Muscle of arm (tissue), 12 donors: ENCODE measurements around the gene ANK3. TPM values are rescaled to one million over a fixed set of nuclear protein-coding genes. Genes with fewer than 3 reads are reported as not detected.

Source experiments
- DNase-seq: peaks from one replicate; pipeline ENCODE4 v3.0.0-alpha.2; 2013
- polyA plus RNA-seq, 12 donors: library from polyadenylated mRNA; unstranded; fragments of 120-200 nt; gene quantifications; one replicate each; pipeline ENCODE4 v1.2.1, GENCODE V29; 2013; ENCODE audit not compliant: insufficient read length in 12 of 12

The ANK3 gene
- polyA plus RNA-seq, 12 donors, result 84.5 to 171 (median 147) TPM; not detected in 1

DNA sequence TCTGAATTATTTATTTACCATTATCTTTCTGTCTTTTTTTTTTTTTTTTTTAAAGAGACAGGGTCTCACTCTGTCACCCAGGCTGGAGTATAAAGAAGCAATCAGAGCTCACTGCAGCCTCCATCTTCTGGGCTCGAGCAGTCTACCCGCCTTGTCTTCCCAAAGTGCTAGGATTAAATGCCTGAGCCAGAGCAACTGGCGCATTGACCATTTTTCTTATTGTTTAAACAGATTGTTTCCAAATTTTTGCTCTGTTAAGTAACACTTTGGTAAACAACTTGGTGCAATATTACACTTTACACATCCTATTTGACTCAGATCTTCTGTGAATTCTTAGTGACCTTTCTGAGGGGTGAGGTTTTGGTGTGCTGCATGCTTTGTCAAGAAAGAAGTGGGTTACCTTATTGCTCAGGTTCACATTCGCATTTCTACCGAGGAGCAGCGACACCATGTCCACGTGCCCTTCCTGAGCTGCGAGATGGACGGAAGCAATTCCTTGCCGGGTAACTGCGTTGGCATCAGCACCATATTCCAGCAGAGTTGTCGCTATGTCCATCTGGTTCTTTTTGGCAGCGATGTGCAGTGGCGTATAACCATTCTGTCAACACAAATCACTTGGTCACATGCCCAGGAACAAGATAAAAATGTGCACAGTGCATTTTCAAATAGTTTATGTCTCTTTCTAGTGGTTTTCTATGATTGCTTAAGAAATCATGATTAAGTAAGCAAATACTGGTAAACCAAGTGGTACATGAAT, 203.2 kb downstream of the ANK3 start:
- no peak for DNase-seq

DNA sequence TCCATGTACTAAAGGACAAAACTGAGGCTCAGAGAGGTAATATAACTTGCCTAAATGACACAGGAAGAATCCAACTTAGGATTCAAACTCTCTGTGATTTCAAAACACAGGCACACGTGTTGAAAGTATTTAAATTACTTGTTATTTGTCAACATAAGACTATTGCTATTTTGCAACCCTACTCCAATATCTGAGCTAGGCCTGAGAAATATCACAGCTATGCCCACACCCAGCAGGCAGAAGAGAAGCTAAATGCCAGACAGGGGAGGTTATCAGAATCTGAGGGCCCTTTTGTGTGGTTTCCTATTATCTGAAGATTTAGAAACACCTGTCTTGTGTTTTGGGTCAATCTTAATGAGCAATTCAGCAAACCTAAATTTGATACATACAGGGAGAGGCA, 204.3 kb downstream of the ANK3 start:
- DNase-seq, result no peak

DNA sequence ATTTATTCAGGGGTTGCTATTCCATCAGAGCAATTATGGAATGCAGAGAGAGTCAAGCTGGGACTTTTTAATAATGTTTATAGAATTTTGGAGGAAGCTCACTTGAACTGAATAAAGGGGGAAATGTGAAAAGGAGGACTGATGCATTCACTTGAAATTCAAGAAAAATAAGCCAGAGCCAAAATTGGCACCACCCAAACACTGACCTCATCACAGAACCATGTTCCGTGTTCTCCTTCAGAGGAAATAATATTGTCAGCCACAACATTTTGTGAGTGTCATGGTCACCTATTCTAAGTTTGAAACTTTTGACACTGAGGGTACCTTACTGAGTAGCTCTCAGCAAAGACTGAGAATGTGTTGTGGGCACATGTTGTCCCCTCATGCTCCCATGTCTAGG, 207.0 kb downstream of the ANK3 start:
- DNase-seq, result no peak

DNA sequence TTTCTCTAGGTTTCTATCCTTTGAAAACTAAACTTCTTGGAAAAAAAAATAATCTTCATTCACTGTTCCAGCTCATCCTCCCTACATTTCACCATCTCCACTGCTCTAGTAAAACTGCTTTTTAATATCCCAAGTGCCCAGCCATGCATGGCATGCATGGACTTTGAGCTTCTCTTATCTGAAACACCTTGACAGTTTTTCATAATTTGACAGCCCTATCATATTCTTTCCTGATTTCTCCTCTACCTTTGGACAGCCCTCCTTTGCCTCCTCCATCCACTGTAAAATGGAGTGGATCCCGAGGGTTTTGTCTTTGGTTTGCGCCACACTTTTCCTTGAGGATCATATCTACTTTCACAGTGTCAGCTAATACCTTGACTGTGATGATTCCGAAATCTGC, 212.8 kb downstream of the ANK3 start:
- DNase-seq, result no peak

DNA sequence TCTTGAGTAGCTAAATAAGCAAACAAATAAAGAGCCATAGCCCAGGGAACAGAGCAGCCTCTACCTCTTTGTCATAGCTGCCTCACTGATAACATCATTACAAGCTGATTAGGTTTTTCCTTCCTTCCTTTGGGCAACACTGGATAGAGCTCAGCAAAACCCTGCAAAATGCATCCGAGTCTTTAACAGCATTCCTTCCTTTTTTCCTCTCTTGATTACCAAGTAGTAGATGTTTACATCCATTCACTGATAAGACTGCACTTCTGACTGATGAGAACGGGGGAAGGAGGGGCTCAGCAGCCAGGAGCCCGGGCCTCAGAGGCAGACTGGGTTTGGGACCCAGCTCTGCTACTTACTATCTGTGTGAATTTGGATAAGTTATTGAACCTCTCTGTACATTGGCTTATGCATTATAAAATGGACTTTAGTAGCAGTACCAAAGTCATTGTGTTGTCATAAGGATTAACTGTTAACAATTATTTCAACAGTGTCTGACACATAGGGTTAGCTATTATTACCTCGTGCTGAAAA, 214.2 kb downstream of the ANK3 start:
- DNase-seq, result no peak

DNA sequence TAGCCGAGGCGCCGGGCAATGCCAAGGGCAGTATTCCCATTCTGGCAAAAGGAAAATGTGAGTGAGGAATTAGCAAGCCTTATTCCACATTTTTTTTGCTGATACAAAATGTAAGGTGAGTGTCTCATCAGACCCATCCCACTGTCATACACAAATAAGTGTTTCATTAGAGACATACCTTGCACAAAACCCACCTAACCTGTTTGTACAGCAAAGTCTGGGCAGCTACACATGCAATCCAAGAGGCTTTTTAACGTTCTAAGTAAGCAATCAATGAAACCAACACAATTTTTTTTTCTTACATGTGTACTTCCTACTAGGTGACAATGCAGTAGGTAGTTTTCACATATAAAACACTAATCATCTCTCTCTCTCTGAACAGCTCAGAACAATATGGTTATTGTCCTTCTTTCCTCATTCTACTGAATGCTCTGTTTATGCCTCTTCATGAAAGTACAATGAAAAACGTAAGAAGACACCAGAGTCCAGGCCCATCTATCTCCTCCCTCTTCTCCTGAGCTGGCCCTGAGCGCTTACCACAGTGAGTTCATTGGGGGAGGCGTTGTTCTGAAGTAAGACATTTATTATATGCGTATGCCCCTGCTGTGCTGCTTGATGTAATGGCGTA, 217.2 kb downstream of the ANK3 start:
- DNase-seq, result no peak

DNA sequence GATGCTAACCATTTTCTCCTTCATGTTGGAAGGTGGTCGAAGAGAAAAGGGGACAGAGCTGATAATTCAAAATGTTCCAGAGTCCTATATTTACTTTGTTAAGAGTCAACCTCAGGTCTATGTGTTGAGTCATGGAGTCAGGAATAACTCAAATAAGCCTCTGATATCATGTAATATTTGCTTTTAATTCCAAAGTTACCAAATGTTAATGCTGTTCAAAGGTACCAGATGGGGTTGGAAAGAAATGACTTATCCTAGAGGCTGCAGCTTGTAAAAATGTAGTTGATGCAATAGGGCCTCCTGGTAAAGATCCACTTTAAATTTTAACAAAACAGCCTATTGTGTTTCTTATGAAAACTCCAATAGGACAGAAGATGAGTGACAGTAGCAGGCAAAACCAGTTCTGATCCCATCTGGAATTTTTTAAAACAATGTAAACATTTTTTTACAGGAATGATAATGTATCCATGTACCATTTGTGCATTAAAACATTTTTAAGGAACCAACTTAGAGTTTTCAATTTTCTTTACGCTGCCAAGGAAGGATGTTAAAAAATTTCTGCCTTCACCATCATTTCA, 218.2 kb downstream of the ANK3 start:
- no peak for DNase-seq

DNA sequence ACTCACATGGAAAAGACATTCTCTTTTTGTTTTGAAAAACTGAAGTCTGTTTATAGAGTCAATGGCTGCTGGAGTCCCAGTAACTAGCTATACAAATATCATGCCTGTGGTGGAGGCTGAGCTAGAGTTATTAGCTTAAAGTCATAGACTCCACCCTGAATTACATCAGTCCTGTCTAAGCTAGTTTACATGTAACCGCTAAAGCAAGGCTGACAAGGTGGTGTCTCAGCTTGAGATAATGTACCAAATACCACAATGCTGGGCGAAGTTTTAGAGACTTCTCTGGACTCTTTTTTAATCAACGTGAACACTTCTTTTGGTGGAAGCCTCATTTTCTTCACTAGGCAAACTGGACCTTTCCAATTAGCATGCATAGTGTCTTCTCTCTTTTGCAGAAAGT, 219.4 kb downstream of the ANK3 start:
- DNase-seq, result no peak

DNA sequence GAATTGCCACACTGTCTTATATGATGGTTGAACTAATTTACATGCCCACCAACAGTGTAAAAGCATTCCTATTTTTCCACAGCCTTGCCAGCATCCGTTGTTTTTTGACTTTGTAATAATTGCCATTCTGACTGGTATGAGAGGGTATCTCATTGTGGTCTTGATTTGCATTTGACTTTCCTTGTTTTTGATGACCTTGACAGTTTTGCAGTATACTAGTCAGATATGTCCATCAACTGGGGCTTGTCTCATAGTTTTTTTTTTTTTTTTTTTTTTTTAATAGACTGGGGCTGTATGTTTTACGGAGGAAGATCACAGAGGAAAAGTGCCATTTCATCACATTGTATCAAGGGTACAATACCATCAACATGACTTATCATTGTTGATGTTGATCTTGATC, 220.6 kb downstream of the ANK3 start:
- DNase-seq, result no peak

DNA sequence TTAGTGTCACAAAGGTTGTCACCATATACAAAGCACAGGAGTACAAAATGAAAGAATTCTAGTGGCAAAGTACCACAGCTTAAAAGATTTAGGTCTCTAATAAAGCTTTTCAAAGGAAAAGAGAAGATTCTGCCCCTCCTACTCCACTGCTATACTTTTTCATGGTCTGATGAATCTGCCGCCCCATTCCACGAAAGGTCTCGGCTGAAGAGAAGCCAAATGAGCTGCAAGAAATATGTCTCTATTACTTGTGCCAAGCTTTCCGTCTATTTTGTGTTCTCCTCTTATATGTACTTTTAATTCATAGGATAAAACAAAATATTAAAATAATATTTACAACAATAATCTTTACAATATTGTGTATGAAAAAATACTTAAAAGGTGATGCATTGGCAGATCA, 222.6 kb downstream of the ANK3 start:
- DNase-seq, result no peak

DNA sequence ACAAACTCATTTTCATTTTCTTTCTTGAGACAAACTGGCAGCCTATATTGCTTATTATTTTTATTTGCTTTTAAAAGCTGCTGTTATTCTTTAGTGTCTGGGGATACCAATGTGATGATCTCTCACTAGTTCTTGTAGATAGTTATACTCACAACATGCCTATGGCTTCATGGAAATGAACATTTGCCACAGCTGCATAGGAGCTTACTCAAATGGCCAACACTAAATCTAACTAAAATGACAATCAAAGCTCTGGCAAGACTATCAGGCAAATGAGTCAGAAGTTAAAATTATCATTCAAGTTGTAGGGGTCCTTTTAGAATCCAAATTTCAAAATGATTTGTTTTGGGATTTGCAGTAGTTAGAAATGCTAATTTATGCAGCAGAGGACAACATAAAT, 225.9 kb downstream of the ANK3 start:
- DNase-seq, result no peak

DNA sequence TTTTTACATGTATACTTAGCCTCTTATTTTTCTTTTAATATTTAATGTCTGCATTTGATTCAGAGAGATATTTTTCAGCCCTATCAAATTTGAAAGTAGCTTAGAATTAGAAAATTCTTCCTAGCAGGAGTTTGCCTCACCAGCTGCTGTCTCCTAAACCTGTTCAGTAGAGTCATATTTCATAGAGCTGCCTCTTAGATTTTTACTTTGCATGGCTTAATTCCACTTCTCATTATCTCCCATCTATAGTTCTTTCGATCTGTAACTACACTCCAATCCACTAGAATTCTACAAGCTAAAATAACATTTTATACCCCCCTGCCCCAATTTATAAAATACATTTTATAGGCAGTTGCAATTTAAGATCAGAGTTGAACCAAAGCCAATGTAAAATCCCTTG, 227.0 kb downstream of the ANK3 start:
- DNase-seq, result no peak

DNA sequence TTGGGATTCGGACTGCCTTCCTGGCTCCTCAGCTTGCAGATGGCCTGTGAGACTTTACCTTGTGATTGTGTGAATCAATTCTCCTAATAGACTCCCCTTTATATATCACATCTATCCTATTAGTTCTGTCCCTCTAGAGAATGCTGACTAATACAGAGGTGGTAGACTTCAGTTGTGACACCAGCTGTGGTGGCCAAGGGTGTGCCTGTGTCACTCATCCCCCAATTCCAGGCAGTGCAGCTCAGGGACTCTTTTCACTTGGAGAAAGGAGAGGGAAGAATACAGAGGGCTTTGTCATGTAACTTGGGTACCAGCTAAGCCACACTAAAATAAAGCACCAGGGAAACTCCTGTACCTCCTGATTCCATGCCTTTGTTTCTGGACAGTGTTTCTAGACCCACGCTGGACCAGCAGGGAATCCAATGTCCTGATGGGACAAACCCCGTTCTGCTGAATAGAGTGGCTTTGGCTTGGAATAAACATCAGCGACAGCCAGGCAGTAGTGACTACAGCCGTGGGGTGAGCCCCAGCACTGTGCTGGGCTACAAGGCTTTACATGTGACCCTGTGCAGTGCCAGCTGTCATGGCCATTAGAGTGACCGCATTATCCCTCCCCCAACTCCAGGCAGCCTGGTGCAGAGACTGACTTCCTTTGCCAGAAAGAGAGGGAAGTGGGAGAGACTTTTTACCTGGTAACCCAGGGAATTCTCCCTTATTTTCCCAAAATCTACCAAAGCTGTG, 233.6 kb downstream of the ANK3 start:
- no peak for DNase-seq

DNA sequence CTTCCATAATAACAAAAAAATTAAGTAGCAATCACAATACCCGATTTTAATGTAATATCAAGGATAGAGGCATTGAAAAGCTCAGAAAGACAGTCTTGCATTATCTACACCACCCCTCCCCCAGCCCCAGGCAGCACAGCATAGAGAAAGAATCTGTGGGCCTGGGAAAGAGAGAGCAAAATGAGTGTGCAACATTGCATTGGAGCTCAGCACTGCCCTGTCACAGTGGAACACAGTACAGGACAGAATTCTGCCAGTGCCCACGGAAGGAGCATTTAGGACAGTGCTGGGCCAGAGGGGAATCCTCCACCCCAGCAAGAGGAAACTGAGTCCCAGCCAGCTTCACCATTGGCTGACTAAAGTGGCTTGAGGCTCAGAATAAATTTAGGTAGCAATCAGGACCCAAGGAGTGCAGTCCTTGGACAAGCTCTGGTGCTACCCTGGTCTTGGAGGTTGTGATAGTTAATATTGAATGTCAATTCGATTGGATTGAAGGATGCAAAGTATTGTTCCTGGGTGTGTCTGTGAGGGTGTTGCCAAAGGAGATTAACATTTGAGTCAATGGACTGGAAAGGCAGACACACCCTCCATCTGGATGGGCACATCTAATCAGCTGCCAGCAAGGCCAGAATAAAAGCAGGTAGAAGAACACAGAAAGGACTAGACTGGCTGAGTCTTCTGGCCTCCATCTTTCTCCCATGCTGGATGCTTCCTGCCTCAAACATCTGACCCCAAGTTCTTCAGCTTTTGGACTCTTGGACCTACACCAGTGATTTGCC, 234.4 kb downstream of the ANK3 start:
- DNase-seq, result no peak

DNA sequence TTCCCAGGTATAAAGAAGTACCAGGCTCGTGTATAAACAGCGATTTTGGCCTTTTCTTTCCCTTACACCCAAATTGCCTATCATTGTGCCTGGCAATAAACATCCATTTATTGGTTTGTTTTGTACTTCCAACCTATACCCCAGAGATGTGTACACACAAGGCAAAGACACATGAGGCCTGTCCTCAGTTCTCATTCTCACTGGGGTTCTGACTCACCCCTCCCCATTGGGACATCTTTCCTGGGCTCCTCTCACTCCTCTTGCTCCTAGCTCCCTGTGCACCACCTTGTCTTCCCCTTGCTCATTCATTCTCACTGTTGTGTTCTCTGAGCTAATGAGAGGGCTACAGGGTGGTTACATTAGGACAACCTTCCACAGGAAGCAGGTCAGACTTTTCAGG, 240.7 kb downstream of the ANK3 start:
- no peak for DNase-seq

DNA sequence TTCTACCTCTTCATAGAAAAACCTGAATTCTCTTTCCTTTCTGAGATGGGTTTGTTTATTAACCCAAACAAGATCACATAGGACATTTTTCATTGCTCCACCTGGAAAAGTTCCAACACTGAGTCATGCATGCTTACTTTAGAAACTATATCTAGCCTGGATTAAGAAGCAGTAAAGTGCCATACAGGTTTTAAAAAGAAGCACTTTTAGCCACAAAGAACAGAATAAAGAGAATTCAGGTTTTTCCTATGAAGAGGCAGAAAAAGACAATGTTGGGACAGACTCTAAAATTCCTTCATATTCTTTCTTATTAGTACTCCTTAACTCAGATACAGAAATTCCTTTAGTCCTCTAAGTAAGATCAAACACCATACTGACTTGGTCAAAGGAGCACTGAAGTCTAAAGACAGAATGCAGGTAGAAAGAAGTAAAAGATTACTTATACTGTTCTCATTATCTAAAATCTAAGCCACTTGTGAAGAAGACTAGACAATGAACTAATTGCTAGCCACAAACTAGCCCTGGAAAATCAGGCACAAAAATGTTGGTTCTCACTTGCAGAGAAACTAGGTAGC, 241.3 kb downstream of the ANK3 start:
- DNase-seq, result peak; percentile 21

DNA sequence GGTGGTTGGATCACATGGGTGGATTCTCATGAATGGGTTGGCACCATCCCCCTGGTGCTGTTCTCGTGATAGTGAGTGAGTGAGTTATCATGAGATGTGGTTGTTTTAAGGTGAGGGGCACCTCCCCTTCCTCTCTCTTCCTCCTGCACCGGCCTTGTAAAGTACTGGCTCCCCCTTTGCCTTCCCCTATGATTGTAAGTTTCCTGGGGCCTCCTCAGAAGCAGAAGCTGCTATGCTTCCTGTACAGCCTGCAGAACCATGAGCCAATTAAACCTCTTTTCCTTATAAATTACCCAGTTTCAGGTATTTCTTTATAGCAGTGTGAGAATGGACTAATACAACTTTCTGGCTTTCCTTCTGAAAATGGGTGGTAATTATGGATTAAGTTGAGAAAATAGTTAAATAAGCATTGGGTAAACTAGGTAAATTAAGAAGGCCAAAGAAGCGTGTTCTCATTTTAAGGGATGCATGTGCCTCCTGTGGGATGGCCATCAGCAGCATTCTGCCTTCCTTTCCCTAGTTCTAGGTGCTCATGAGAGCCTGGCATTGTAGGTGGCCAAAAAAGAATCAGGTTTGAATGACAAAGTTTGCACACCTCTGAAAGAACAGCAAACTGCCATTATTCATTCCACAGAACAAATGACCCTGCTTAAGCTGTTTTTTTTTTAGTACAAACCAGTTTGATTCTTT, 242.0 kb downstream of the ANK3 start:
- no peak for DNase-seq

DNA sequence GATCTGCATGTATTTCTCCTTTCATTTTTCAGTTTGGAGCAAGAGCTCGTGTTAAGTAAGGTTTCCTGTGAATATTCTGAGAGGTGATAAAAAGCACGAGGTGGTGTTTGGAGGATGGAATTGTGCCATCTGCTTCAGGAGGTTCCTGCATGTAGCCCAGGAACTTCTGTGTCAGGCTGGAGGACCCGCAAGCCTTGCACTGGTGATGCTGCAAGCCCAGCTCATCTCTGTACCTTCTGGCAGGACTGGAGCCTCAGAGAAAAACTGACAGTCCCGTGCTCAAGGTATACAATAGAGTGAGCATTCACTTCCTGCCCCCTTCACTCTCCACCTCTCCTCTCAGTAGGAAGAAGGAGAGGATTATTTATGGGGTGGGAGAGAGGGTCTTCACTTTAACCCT, 242.7 kb downstream of the ANK3 start:
- DNase-seq, result no peak

DNA sequence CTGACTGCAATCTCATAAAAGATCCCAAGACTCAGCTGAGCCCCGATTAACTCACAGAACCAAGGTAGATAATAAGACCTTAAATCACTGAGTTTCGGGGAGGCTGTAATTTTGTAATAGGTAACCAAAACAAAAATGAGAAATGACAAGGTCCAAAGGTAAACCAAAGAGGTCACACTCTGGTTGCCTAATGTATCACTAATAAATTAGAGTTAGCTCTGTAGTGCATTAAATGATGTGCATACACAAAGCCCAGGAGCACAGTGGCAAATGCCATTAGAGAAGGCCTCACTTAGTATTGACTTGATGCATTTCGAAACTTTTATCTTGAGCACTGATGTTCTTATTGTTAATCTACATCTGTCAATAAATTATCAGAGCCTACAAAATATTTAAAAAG, 245.6 kb downstream of the ANK3 start:
- no peak for DNase-seq

DNA sequence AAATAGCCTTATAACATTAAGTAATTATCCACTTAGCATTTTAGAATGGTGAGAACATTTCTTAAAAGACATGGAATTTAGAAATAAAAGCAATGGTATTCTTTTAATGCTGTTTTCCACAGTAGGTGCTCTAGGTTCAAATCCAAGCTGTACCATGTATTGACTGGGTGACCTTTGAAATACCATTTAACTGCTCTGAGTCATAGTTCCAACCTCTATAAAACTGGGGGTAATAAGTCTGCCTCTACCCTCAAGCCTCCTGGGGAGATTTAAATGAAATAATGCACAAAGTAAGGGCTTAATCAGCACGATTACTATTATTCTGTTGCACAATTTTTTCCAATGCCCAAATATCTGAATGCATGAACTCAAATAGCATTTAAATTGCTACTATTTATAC, 246.9 kb downstream of the ANK3 start:
- DNase-seq, result no peak
